NAMALWA (cell line): Measurements from ENCODE around the gene KLHL18.
"Not testable (repeated sequence)": the region's sequence is repeated elsewhere in the genome, so short reads cannot be mapped to it uniquely, and the experiment has no call there.

Source experiments
- DNase-seq: peaks from one replicate; pipeline ENCODE4 v3.0.0-alpha.2; 2015; ENCODE audit warnings: low spot score

KLHL18 gene

DNA sequence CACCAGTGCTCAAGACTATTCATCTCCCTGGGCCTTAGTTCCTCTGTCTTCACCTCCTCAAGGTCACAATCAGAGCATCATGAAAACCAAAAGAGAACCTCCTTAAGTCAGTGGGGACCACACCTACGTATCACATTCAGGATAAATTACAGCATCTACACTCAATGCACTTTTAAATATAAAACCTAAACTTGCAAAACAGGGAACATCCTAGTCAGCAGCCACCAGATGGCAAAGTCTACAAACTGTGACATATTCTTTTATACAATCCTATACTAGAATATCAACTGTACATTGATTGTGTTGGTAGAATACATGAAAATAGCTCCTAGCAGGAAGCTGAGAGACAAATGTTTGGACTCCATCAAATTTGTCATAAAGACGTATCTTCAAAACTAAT is 8.1 kb upstream of the KLHL18 start:
- no peak for DNase-seq

- DNase-seq: no peak
Observed at GRCh38 chr3:47276558-47276957, 6.2 kb upstream of the KLHL18 start.

DNA sequence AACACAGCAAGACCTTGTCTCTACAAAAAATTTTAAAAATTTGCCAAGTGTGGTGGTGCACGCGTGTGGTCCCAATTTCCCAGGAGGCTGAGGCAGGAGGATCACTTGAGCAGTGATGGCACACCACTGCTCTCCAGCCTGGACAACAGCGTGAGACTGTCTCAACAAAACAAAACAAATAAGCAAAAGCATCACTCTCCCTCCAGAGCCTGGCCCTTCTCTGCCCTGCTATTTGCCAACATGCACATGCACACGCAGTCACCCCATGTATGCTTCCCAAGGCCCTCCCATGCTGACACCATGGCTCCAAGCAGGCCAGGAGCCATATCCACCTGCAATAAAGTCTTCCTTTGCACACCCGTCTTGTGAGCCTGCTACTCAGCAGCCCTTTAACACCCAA is 2.2 kb upstream of the KLHL18 start:
- no peak for DNase-seq

GRCh38 chr3:47283193-47283537 is 421 bp downstream of the KLHL18 start:
- DNase-seq: peak; percentile 39

DNA sequence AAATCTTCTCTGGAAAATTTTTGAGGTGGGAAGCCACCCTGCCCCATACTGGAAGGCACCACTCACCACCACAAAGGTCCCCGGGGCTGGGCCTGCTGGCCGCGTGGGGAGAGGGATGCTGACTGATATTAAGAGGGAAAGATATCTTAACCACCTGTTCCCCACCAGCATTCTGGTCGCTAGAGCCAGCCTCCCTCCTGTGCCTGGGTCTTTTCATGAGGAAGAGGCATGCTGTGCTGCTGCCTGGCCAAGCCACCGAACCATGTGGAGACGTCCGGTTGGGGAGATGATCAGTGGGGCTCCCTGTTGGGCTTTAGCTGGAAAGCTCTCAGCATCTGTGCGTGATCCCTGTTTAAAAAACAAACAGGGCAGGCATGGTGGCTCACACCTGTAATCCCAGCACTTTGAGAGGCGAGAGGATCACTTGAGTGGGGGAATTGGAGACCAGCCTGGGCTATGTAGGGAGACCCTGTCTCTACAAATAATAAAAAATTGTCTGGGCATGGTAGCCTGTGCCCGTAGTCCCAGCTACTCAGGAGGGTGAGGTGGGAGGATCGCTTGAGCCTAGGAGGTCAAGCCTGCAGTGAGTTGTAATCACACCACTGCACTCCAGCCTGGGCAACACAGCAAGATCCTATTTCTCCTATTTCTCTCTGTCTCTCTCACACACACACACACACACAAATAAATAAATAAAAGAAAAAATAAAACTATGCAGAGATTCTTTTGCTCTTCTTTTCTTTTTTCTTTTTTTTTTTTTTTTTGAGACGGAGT is 1.0 kb downstream of the KLHL18 start:
- peak; percentile 39 for DNase-seq

- DNase-seq: no peak
Observed at GRCh38 chr3:47288966-47289910, 6.5 kb downstream of the KLHL18 start.

DNA sequence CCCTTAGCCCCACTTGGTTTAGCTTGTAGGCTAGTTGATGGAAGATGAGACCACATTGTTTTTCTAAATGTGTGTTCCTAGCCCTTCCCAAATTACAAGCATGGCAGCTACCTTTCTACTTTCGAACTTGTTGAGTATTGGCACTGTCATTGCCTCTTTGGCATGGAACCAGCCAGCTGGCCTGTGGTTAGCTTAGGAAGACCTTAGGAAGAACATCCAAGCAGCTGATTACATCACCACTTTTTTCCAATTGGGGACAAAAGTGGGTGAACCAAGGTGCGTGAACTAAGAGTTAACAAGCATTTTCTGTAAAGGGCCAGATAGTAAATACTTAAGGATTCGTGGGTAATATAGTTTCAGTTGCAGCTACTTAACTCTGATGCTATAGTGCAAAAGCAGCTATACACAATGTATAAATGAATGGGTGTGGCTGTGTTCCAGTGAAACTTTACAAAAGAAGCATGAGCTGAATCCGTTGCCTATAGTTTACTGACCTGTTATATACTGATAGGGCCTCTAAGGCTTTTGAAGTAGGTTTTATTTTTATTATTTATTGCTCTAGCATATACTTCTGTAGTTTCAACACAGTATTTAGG is 8.5 kb downstream of the KLHL18 start:
- no peak for DNase-seq

GRCh38 chr3:47291754-47292420 is 9.1 kb downstream of the KLHL18 start:
- peak; percentile 30 for DNase-seq

DNA sequence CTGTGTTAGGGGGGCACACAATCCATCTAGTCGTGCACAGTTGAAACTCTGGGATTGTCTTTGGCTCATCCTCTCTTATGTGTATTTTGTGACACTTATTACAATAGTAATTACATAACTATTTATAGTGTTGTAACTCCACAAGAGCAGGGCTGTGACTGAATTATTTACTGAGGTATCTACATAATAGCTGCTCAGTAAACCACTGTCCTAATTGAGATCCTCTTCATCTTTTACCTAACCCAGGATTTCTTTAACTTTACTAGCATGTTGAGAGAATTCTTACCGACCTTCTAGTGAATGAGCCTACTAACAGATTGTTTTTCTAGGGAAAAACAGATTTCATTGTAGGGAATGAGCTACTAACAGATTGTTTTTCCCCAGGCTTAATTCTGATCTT is 11.1 kb downstream of the KLHL18 start:
- DNase-seq: no peak

GRCh38 chr3:47294392-47294791 is 11.6 kb downstream of the KLHL18 start:
- no peak for DNase-seq

- no peak for DNase-seq
Observed at GRCh38 chr3:47295322-47295721, 12.6 kb downstream of the KLHL18 start.

- DNase-seq: no peak
Observed at GRCh38 chr3:47295976-47296375, 13.2 kb downstream of the KLHL18 start.

DNA sequence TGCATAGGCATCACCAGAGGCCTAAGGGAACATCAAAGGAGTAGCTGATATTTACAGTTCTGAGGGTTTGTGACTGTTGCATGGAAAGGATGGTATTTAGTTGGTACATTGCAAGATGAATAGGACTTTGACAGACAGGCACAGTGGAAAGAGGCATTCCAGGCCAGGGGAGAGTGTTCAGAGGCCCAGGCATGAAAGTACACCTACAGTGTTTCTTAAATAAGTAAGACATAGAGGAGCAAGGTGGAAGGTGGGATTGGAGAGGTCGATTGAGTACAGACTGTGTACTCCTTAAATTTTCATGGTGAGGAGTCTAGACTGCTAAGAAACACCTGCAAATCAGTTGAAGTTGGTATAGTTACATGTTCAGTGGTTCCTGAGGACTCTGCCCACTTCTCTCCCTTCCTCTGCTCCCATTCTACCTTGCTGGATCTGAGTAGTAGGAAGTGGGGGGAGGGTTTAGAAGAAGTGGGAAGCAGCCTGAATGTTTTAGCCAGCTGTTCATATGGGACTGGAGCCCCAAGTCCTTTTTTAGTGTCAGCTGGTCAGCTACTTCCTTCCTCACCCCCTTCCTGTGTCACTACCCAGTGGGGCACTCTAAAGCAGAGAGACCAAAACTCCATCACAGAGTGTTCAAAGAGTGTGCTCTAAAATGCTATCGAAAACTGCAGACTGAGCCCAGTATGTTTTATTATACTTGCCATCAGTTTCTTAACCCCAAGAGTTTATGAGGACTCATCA is 14.0 kb downstream of the KLHL18 start:
- no peak for DNase-seq

- DNase-seq: no peak
Observed at GRCh38 chr3:47298439-47298838, 15.7 kb downstream of the KLHL18 start.

DNA sequence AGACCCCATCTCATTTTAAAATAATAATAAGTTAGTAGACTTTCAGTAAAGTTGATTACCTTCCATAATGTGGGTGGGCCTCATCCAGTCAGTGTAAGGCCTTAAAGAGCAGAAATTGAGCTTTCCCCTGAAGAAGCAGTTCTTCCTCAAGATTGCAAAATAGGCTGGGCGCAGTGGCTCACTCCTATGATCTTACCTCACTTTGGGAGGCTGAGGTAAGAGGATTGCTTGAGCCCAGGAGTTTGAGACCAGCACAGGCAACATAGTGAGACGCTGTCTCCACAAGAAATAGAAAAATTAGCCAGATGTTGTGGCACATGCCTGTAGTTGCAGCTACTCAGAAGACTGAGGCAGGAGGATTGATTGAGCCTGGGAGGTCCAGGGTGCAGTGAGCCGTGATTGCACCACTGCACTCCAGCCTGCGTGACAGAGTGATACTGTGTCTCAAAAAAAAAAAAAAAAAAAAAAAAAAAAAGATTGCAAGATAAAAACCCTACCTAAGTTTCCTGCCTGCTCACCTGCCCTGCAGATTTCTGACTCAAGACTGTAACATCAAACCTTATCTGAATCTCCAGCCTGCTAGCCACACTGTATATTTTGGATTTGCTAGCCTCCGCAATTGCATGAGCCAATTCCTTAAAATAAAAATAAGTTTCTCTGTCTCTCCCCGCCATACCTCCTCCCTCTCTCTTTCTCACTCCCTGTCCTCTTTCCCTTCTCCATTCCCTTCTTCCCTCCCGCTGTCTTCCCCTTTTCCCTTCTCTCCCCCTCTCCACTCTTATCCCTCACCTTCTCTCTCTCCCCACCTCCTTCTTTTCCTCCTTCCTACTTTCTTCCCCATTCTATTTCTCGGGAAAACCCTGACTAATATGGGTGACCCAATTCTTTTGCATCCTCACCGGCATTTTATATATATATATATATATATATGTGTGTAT is 16.9 kb downstream of the KLHL18 start:
- DNase-seq: no peak

DNA sequence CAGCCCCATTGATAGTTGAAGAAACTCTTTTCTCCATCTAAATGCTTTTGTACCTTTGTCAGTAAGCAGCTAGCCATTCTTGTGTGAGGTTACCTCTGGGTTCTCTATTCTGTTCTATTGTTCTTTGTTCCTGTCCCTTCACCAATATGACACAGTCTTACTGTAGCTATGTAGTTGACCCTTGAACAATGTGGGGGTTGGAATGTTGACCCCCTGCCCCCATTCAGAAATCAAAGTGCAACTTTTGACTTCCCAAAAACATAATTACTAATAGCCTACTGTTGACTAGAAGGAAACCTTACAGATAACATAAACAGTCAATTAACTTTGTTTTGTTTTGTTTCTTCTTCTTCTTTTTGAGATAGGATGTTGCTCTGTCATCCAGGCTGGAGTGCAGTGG is 18.7 kb downstream of the KLHL18 start:
- no peak for DNase-seq

- no peak for DNase-seq
Observed at GRCh38 chr3:47306022-47306421, 23.3 kb downstream of the KLHL18 start.

DNA sequence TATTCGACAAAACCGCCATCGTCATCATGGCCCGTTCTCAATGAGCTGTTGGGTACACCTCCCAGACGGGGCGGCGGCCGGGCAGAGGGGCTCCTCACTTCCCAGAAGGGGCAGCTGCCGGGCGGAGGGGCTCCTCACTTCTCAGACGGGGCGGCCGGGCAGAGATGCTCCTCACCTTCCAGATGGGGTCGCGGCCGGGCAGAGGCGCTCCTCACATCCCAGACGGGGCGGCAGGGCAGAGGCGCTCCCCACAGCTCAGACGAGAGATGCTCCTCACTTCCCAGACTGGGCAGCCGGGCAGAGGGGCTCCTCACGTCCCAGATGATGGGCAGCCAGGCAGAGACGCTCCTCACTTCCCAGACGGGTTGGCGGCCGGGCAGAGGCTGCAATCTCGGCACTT is 26.5 kb downstream of the KLHL18 start:
- not testable (repeated sequence) for DNase-seq

DNA sequence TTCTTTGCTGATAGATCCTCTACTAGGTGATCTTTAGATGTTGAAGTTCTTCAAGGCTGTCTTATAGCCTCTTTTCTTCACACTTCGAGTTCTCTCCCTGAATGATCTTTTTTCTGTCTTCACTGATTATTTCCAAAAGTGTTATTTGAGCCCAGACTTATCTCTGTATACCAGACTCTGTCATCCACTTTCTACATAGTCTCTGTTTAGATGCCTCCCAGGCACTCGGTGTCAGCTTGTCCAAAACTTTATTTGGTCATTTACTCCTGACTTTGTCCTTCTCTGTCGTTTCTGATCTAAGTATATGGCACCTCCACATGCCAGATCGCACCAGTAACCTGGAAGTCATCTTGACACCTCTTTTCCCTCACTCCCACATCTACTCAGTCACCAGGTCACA is 27.6 kb downstream of the KLHL18 start:
- DNase-seq: no peak

DNA sequence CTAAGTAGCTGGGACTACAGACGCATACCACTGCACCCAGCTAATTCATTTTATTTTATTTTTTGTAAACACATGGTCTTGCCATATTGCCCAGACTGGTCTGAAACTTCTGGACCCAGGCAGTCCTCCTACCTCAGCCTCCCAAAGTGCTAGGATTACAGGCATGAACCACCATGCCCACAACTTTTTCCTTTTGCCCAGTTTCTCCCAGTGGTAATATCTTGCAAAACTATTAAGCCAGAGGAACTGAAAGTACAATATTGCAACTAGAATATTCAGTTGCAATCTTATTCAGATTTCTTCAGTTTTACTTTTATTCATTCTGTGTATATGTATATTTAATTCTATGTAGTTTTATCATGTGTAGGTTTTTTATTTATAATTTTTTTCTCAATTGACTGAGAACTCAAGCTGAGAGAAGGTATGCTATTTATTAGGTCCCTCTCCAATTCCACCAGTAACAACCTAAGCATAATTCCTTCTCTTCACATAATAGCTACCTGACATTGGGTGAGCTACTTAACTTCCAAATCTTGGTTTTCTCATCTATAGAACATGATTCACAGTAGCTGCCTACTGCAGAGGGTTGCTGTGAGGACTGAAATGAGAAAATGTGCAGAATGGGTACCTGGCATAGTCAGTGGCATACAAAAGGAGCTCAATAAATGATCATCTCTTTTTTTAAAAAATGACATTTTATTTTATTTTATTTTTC is 30.8 kb downstream of the KLHL18 start:
- DNase-seq: no peak
